WTC11 (cell line): ENCODE results near the gene NPIPB2. TPM values are rescaled to one million over a fixed set of nuclear protein-coding genes. Genes with fewer than 3 reads are reported as not detected.

Experiments used
- ATAC-seq: fragments of 200-7000 bp; cut with Tn5 transposase; 2 replicates; pipeline ENCODE4 v1.10.0; 2021; ENCODE audit warnings: mild to moderate bottlenecking, moderate library complexity
- CTCF ChIA-PET: fragments of 300-600 bp; sonication (Branson Sonifier 250); formaldehyde crosslinking; loops from one replicate; lab custom pipeline; 2021; ENCODE audit warnings: antibody characterized with exemption; lab: Charles Lee
- POLR2A ChIA-PET: fragments of 350-600 bp; sonication (Branson Sonifier 250); formaldehyde crosslinking; loops from one replicate; lab custom pipeline; 2021; ENCODE audit warnings: antibody characterized with exemption; lab: Charles Lee
- DNase-seq: peaks from one replicate; pipeline ENCODE4 v3.0.0; 2021; ENCODE audit warnings: low spot score
- H3K27ac Mint-ChIP-seq: 2 replicates; pipeline ENCODE4 v1.8.0; 2021; ENCODE audit warnings: mixed read lengths
- H3K27me3 Mint-ChIP-seq: 2 replicates; pipeline ENCODE4 v1.8.0; 2021; ENCODE audit warnings: low read depth, mild to moderate bottlenecking, moderate library complexity, mixed read lengths
- H3K36me3 Mint-ChIP-seq: 2 replicates; pipeline ENCODE4 v1.8.0; 2021; ENCODE audit warnings: mixed read lengths
- H3K4me1 Mint-ChIP-seq: 2 replicates; pipeline ENCODE4 v1.8.0; 2022; ENCODE audit warnings: mixed read lengths
- H3K4me3 Mint-ChIP-seq: 2 replicates; pipeline ENCODE4 v1.8.0; 2021; ENCODE audit warnings: mild to moderate bottlenecking, moderate library complexity, mixed read lengths
- H3K9me3 Mint-ChIP-seq: 2 replicates; pipeline ENCODE4 v1.8.0; 2021; ENCODE audit warnings: mixed read lengths
- CREM ChIP-seq: sonication (generic); formaldehyde crosslinking; IDR thresholded peaks from 2 replicates; pipeline ENCODE4 v1.8.1; 2022; ENCODE audit warnings: mild to moderate bottlenecking, missing genetic modification reagents, moderate library complexity
- GTF2I ChIP-seq: fragments of 250-450 bp; sonication (Bioruptor Pico); conservative IDR thresholded peaks from 2 replicates; pipeline ENCODE4 v1.4.0; 2021; ENCODE audit warnings: mild to moderate bottlenecking
- KAT7 ChIP-seq: sonication (generic); formaldehyde crosslinking; IDR thresholded peaks from 2 replicates; pipeline ENCODE4 v1.8.1; 2023; ENCODE audit warnings: missing genetic modification reagents, mild to moderate bottlenecking, borderline replicate concordance
- MYBL2 ChIP-seq: sonication (generic); formaldehyde crosslinking; IDR thresholded peaks from 2 replicates; pipeline ENCODE4 v1.8.1; 2023; ENCODE audit warnings: mild to moderate bottlenecking, moderate library complexity, missing genetic modification reagents
- NR1H2 ChIP-seq: sonication (generic); formaldehyde crosslinking; IDR thresholded peaks from 2 replicates; pipeline ENCODE4 v1.9.0; 2021; ENCODE audit warnings: mild to moderate bottlenecking, moderate library complexity, missing genetic modification reagents
- NR3C1 ChIP-seq: sonication (generic); formaldehyde crosslinking; conservative IDR thresholded peaks from 2 replicates; pipeline ENCODE4 v1.8.1; 2023; ENCODE audit warnings: low read depth, mild to moderate bottlenecking, missing genetic modification reagents
- SOX15 ChIP-seq: fragments of 250-450 bp; sonication (Bioruptor Pico); IDR thresholded peaks from 2 replicates; pipeline ENCODE4 v1.9.0; 2021; ENCODE audit warnings: mild to moderate bottlenecking
- SP1 ChIP-seq: sonication (generic); formaldehyde crosslinking; conservative IDR thresholded peaks from 2 replicates; pipeline ENCODE4 v1.8.1; 2022; ENCODE audit warnings: missing genetic modification reagents
- TP53 ChIP-seq: sonication (generic); formaldehyde crosslinking; IDR thresholded peaks from 2 replicates; pipeline ENCODE4 v1.8.1; 2023; ENCODE audit warnings: mild to moderate bottlenecking, missing genetic modification reagents
- ZNF138 ChIP-seq: sonication (generic); formaldehyde crosslinking; conservative IDR thresholded peaks from 2 replicates; pipeline ENCODE4 v1.8.1; 2022; ENCODE audit warnings: mild to moderate bottlenecking, moderate library complexity, missing genetic modification reagents
- ZNF396 ChIP-seq: fragments of 250-450 bp; sonication (Bioruptor Pico); IDR thresholded peaks from 2 replicates; pipeline ENCODE4 v1.8.0; 2021; ENCODE audit warnings: mild to moderate bottlenecking, moderate library complexity, borderline replicate concordance
- ZNF416 ChIP-seq: fragments of 250-450 bp; sonication (Bioruptor Pico); IDR thresholded peaks from 2 replicates; pipeline ENCODE4 v1.9.0; 2021; ENCODE audit warnings: mild to moderate bottlenecking, inconsistent platforms
- ZNF671 ChIP-seq: fragments of 250-450 bp; sonication (Bioruptor Pico); IDR thresholded peaks from 2 replicates; pipeline ENCODE4 v1.8.0; 2021; ENCODE audit warnings: mild to moderate bottlenecking
- total RNA-seq: library from RNA; stranded (reverse); gene quantifications from 3 replicates; pipeline ENCODE4 v1.2.3, GENCODE V29; 2021
- TF ChIP-seq, protein P1 (sequence below): sonication (generic); formaldehyde crosslinking; IDR thresholded peaks from 2 replicates; pipeline ENCODE4 v1.8.1; 2023; ENCODE audit warnings: mild to moderate bottlenecking, missing genetic modification reagents
- TF ChIP-seq, protein P2 (sequence below): sonication (generic); formaldehyde crosslinking; IDR thresholded peaks from 2 replicates; pipeline ENCODE4 v1.8.1; 2022; ENCODE audit warnings: low read depth, mild to moderate bottlenecking, moderate library complexity, missing genetic modification reagents, borderline replicate concordance
- TF ChIP-seq, protein P3 (sequence below): fragments of 250-450 bp; sonication (Bioruptor Pico); IDR thresholded peaks from 2 replicates; pipeline ENCODE4 v1.9.0; 2021; ENCODE audit warnings: mild to moderate bottlenecking, borderline replicate concordance
- TF ChIP-seq, protein P4 (sequence below): fragments of 250-450 bp; sonication (Bioruptor Pico); conservative IDR thresholded peaks from 2 replicates; pipeline ENCODE4 v1.9.0; 2021; ENCODE audit warnings: mild to moderate bottlenecking
- TF ChIP-seq, protein P5 (sequence below): sonication (generic); formaldehyde crosslinking; IDR thresholded peaks from 2 replicates; pipeline ENCODE4 v1.8.0; 2022; ENCODE audit warnings: mild to moderate bottlenecking, missing genetic modification reagents

The NPIPB2 gene
- total RNA-seq, 1 experiment from 2014 or later: 14.4 TPM

DNA sequence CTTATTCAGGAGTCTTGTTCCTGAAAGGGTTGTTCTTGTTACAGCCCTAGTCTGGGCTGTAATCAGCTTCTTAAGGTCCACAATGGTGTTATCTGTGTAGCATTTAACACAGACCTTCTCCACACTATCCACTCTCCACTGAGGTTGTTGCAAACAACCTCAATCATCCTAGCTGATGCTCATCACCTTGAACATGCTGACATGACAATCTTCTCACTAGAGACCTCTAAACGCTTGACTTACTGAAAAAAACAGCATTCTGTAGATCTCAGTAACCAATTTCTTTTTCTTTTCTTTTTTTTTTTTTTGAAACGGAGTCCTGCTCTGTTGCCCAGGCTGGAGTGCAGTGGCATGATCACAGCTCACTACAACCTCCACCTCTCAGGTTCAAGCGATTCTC lies 26.7 kb upstream of the NPIPB2 start (continued):
- no peak for TF ChIP-seq SOX15 (CRISPR knock-in tag)

DNA sequence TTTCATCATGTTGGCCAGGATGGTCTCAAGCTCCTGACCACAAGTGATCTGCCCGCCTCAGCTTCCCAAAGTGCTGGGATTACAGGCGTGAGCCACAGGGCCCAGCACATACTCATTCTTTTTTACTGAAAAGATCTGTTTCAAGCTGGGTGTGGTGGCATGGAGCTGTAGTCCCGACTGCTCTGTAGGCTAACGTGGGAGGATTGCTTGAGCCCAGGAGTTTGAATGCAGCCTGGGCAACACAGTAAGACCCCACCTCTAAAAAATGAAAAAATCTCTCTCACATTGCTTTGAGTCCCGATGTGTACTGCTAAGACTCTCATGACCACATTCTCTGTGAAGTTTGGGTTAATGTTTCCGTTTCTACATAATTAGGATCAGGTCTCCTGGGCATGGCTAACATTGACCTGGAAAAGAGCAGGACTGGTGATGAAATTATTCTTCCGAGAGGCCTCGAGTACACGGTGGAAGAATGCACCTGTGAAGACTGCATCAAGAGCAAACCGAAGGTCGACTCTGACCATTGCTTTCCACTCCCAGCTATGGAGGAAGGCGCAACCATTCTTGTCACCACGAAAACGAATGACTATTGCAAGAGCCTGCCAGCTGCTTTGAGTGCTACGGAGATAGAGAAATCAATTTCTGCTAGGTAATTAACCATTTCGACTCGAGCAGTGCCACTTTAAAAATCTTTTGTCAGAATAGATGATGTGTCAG lies 25.5 kb upstream of the NPIPB2 start:
- Mint-ChIP-seq H3K9me3 (no peaks in the 10 kb centered on the region), H3K27me3 (no peaks in the 10 kb centered on the region), H3K4me3 (no peak overlapping the region), H3K4me1 (no peaks in the 10 kb centered on the region), H3K27ac (peak overlapping the region; percentile 6; the same call in 1 of the 2 replicates), H3K36me3 (no peaks in the 10 kb centered on the region)
- POLR2A ChIA-PET: no interaction called here
- no peak for DNase-seq
- TF ChIP-seq CREM (CRISPR knock-in tag): no peak
- CTCF ChIA-PET: interaction anchor here (0.6 to 2.0 kb wide), 4 partner anchors 10 to 250 kb away, joined by 3 to 6 read pairs (median 4); no protein-coding TSS in a partner anchor
- ATAC-seq: no peak

DNA sequence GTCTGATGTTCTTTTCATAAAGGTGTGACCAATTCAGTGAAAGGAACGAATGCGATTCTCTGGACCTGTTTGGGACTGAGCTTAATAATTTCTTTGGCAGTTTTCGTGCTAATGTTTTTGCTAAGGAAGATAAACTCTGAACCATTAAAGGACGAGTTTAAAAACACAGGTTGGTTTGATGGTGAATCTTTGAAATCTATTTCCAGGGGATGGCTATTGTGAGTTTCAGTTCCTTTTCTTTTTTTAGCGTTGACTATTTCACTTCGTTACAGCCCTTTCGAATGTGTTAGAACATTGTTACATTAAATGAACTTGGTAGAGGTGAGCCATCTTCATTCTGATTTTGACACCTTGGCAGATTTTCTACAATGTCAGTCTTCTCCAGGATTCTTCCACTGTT lies 24.3 kb upstream of the NPIPB2 start:
- H3K27ac Mint-ChIP-seq: no peak overlapping the region
- ChIA-PET CTCF (interaction anchor here (1.5 kb wide), 1 partner anchor 102 kb away, joined by 5 read pairs; no protein-coding TSS in a partner anchor), POLR2A (no interaction called here)
- TF ChIP-seq, protein P1, sequence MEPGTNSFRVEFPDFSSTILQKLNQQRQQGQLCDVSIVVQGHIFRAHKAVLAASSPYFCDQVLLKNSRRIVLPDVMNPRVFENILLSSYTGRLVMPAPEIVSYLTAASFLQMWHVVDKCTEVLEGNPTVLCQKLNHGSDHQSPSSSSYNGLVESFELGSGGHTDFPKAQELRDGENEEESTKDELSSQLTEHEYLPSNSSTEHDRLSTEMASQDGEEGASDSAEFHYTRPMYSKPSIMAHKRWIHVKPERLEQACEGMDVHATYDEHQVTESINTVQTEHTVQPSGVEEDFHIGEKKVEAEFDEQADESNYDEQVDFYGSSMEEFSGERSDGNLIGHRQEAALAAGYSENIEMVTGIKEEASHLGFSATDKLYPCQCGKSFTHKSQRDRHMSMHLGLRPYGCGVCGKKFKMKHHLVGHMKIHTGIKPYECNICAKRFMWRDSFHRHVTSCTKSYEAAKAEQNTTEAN (CRISPR knock-in tag): no peak
- TF ChIP-seq SP1 (CRISPR knock-in tag) (no peak), ZNF138 (CRISPR knock-in tag) (no peak), NR1H2 (no peak), ZNF671 (CRISPR knock-in tag) (no peak), GTF2I (CRISPR knock-in tag) (no peak), KAT7 (CRISPR knock-in tag) (no peak), TP53 (no peak), NR3C1 (no peak), MYBL2 (no peak), ZNF416 (CRISPR knock-in tag) (no peak), ZNF396 (no peak)
- TF ChIP-seq, protein P2, sequence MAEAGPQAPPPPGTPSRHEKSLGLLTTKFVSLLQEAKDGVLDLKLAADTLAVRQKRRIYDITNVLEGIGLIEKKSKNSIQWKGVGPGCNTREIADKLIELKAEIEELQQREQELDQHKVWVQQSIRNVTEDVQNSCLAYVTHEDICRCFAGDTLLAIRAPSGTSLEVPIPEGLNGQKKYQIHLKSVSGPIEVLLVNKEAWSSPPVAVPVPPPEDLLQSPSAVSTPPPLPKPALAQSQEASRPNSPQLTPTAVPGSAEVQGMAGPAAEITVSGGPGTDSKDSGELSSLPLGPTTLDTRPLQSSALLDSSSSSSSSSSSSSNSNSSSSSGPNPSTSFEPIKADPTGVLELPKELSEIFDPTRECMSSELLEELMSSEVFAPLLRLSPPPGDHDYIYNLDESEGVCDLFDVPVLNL: no peak
- TF ChIP-seq, protein P3, sequence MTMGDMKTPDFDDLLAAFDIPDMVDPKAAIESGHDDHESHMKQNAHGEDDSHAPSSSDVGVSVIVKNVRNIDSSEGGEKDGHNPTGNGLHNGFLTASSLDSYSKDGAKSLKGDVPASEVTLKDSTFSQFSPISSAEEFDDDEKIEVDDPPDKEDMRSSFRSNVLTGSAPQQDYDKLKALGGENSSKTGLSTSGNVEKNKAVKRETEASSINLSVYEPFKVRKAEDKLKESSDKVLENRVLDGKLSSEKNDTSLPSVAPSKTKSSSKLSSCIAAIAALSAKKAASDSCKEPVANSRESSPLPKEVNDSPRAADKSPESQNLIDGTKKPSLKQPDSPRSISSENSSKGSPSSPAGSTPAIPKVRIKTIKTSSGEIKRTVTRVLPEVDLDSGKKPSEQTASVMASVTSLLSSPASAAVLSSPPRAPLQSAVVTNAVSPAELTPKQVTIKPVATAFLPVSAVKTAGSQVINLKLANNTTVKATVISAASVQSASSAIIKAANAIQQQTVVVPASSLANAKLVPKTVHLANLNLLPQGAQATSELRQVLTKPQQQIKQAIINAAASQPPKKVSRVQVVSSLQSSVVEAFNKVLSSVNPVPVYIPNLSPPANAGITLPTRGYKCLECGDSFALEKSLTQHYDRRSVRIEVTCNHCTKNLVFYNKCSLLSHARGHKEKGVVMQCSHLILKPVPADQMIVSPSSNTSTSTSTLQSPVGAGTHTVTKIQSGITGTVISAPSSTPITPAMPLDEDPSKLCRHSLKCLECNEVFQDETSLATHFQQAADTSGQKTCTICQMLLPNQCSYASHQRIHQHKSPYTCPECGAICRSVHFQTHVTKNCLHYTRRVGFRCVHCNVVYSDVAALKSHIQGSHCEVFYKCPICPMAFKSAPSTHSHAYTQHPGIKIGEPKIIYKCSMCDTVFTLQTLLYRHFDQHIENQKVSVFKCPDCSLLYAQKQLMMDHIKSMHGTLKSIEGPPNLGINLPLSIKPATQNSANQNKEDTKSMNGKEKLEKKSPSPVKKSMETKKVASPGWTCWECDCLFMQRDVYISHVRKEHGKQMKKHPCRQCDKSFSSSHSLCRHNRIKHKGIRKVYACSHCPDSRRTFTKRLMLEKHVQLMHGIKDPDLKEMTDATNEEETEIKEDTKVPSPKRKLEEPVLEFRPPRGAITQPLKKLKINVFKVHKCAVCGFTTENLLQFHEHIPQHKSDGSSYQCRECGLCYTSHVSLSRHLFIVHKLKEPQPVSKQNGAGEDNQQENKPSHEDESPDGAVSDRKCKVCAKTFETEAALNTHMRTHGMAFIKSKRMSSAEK (CRISPR knock-in tag): no peak
- TF ChIP-seq, protein P4, sequence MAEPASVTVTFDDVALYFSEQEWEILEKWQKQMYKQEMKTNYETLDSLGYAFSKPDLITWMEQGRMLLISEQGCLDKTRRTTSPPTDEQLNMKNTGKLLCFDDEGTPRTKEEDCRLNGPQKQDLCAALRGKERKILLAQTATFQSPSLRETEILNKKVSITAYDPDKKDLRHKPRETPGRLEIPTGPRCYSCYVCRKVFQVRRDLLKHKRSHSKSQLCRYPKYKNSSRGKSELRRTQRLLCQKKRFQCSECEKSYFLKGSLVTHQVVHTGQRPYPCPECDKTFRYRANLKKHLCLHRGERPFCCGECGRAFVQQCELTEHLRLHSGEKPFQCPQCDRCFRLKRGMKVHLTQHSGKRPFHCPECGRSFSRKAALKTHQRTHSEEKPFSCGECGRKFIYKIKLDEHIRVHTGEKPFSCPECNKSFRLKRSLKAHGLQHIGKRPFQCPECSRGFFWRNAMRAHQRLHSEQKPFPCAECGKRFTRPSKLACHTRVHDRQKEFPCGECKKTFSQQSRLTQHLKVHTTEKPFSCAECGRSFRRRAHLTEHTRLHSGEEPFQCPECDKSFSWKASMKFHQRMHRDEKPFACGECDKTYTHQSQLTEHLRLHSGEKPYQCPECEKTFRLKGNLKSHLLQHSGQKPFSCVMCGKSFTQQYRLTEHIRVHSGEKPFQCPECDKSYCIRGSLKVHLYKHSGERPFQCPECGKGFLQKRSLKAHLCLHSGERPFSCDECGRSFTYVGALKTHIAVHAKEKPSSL: no peak
- TF ChIP-seq, protein P5, sequence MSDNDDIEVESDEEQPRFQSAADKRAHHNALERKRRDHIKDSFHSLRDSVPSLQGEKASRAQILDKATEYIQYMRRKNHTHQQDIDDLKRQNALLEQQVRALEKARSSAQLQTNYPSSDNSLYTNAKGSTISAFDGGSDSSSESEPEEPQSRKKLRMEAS (CRISPR knock-in tag): no peak
- no peaks in the 10 kb centered on the region for H3K27me3 Mint-ChIP-seq
- DNase-seq (no peak), ATAC-seq (no peak)
- H3K9me3 Mint-ChIP-seq: no peaks in the 10 kb centered on the region
- H3K4me1 Mint-ChIP-seq: no peaks in the 10 kb centered on the region
- no peak overlapping the region for H3K4me3 Mint-ChIP-seq
- H3K36me3 Mint-ChIP-seq: no peaks in the 10 kb centered on the region
